Activated CD4-positive, alpha-beta T cell treated with anti-CD3 and anti-CD28 coated beads for 36 hours (primary cell): Measurements from ENCODE around the gene CACNB1. TPM values are rescaled to one million over a fixed set of nuclear protein-coding genes. Genes with fewer than 3 reads are reported as not detected.
"Not testable (repeated sequence)": the region's sequence is repeated elsewhere in the genome, so short reads cannot be mapped to it uniquely, and the experiment has no call there.

Experiments used
- ATAC-seq: fragments of 200-7000 bp; cut with Tn5 transposase; one replicate; pipeline ENCODE4 v1.10.0; 2021; ENCODE audit warnings: mild to moderate bottlenecking, moderate library complexity
- CTCF ChIA-PET: fragments of 350-600 bp; sonication (Branson Sonifier 250); formaldehyde crosslinking; loops from one replicate; lab custom pipeline; 2021; ENCODE audit warnings: antibody characterized with exemption; lab: Charles Lee
- POLR2A ChIA-PET: fragments of 350-600 bp; sonication (Branson Sonifier 250); formaldehyde crosslinking; loops from one replicate; lab custom pipeline; 2021; ENCODE audit warnings: antibody characterized with exemption, inconsistent platforms; lab: Charles Lee
- DNase-seq: peaks from one replicate; pipeline ENCODE4 v3.0.0-alpha.2; 2020
- H3K27ac Mint-ChIP-seq: one replicate; pipeline ENCODE4 v1.8.0; 2021; ENCODE audit warnings: mixed read lengths
- H3K27me3 Mint-ChIP-seq: one replicate; pipeline ENCODE4 v1.8.0; 2021; ENCODE audit warnings: mixed read lengths
- H3K36me3 Mint-ChIP-seq: one replicate; pipeline ENCODE4 v1.8.0; 2021; ENCODE audit warnings: low read depth, mixed read lengths
- H3K4me1 Mint-ChIP-seq: one replicate; pipeline ENCODE4 v1.8.0; 2021; ENCODE audit warnings: mixed read lengths
- H3K4me3 Mint-ChIP-seq: one replicate; pipeline ENCODE4 v1.8.0; 2021; ENCODE audit warnings: mild to moderate bottlenecking, moderate library complexity, mixed read lengths
- H3K9me3 Mint-ChIP-seq: one replicate; pipeline ENCODE4 v1.8.0; 2021; ENCODE audit warnings: low read depth, mixed read lengths
- intact Hi-C, 2 experiments: fragments of 100-400 bp; cut with DNase I in 1 of 2; cut with micrococcal nuclease in 1 of 2; formaldehyde crosslinking; loops; one replicate each; pipeline versions ENCODE4 v1.14.2 to v1.15.1; 2022 to 2024; cut with DNase I, micrococcal nuclease
- total RNA-seq, 2 experiments: library from RNA; stranded (reverse); gene quantifications; one replicate each; pipeline ENCODE4 v1.2.3, GENCODE V29; 2021

The CACNB1 gene
- total RNA-seq, 2 experiments from 2014 or later = 11.8 to 12.3 TPM

DNA sequence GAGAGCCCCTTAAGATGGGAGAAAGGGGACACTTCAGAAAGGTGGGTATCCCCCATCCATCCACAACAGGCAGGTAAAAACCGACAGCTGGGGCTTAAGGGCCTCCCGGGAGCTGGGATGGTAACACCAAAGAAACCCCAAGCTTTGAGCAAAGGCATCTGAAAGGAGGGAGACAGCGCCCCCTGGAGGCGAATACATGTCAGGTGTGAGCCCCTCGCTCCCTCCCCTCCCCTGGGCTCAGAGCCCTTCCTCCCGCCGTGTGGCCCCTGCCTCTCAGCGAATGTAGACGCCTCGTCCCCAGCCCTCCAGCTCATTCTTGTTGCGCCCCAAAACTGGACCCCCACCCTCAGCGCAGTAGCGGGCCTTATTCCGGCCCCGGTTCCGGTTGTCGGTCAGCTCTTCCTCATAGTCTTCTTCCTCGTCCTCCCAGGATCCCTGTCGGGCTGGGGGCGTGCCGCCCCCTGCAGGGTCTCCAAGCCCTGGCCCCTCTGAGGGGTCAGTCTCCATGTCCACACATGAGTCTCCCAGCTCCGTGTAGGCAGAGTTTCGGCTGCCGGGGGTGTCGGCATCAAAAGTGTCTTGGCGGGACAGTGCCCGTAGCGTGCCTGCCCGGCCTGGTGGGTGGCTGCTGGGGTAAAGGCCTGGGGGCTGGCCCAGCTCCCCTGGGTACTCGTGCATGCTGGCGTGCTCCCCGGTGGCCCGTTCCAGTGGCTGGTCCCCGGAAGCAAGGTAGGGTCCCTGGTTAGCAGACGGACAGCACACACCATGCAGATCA lies 22.4 kb downstream of the CACNB1 start:
- Mint-ChIP-seq H3K4me1 (peaks cover 9% of the 10 kb centered on the region), H3K27me3 (no peaks in the 10 kb centered on the region), H3K36me3 (peaks cover 10% of the 10 kb centered on the region), H3K27ac (no peak overlapping the region), H3K9me3 (no peaks in the 10 kb centered on the region), H3K4me3 (no peak overlapping the region)
- ChIA-PET POLR2A (interaction anchor here (0.6 to 2.1 kb wide), 4 partner anchors 17 to 88 kb away, joined by 3 to 4 read pairs (median 4); partner anchors contain the start of genes PLXDC1 and RPL19), CTCF (interaction anchor here (0.6 to 5.7 kb wide), 34 partner anchors 8 to 441 kb away, joined by 3 to 76 read pairs (median 4); partner anchors contain the start of gene ARL5C)
- DNase-seq (peak; percentile 87), ATAC-seq (peak; percentile 88)
- intact Hi-C loops = loop anchor here in 1 of 2 experiments (1.0 kb wide), 2 partner anchors 10 to 192 kb away; no protein-coding TSS in a partner anchor

DNA sequence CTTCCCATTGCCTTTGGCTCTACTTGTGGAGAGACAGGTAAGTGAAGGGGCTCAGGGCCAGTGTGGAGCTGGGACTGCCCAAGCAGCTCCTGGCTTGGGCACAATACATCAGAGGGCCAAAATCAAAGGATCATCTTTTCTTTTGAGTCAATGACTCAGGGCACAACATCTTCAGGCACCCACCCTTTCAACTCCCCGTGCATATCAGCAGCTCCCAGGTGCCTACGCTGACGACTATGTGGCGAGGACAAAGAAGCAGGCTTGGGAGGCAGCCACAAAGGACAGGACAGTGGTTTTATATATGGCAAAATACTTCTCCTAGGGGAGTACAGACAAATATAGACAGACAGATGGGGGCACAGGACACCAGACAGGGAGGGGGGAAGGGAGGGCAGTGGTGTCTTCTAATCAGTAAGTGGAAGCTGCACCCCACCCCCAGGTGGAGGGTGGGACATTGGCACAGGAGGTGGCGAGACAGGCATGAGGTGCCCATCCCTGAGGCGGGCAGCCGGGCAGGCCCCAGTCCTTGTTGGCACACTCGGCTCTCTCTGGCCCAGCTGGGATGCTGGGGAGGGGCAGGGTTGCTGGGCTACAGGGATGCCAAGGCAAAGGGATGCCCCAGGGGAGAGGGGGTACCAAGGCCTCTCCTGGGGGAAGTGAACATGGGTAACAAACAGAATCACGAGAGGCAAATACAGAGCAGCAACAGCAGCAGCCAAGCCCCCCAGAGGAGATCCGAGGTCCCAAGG lies 23.8 kb downstream of the CACNB1 start:
- CTCF ChIA-PET = interaction anchor here (0.7 to 5.7 kb wide), 20 partner anchors 9 to 237 kb away, joined by 3 to 76 read pairs (median 3); partner anchors contain the start of genes ARL5C and RPL19

DNA sequence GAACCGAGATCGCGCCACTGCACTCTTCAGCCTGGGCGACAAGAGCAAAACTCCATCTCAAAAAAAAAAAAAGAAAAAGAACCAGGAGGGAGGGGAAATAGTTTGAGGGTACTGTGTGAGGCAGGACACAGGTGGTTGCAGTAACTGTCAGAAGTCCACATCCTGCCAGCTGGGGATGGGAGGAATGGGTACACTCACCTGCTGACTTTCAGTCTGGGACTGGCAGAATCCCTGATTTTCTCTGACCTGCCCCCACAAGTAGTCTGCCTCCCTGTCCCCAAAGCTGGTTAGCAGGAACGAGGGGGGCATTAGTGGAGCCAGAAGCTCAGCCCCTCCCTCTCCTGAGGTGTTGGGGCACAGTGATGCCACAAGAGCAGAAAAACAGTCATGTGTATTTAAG lies 24.4 kb downstream of the CACNB1 start:
- POLR2A ChIA-PET = interaction anchor here (2.1 kb wide), 1 partner anchor 21 kb away, joined by 4 read pairs; the partner anchor contains the start of gene PLXDC1
- Mint-ChIP-seq H3K27ac (no peak overlapping the region), H3K4me1 (peaks cover 9% of the 10 kb centered on the region), H3K9me3 (no peaks in the 10 kb centered on the region), H3K27me3 (peaks cover 2% of the 10 kb centered on the region), H3K36me3 (peaks cover 10% of the 10 kb centered on the region), H3K4me3 (no peak overlapping the region)
- ATAC-seq = no peak
- intact Hi-C loops = no loop called here
- DNase-seq = no peak
- CTCF ChIA-PET = interaction anchor here (0.7 to 5.7 kb wide), 10 partner anchors 8 to 234 kb away, joined by 3 to 76 read pairs (median 4); partner anchors contain the start of genes ARL5C and RPL19

More for the DNA sequence above, 23.8 kb downstream of the CACNB1 start:
- ATAC-seq (no peak), DNase-seq (no peak)
- H3K4me1 Mint-ChIP-seq = peaks cover 9% of the 10 kb centered on the region
- H3K36me3 Mint-ChIP-seq = peaks cover 10% of the 10 kb centered on the region
- no peak overlapping the region for H3K4me3 Mint-ChIP-seq
- intact Hi-C loops = no loop called here
- no peaks in the 10 kb centered on the region for H3K27me3 Mint-ChIP-seq
- H3K27ac Mint-ChIP-seq = no peak overlapping the region
- H3K9me3 Mint-ChIP-seq = no peaks in the 10 kb centered on the region
- POLR2A ChIA-PET = interaction anchor here (2.1 kb wide), 1 partner anchor 22 kb away, joined by 4 read pairs; the partner anchor contains the start of gene PLXDC1

DNA sequence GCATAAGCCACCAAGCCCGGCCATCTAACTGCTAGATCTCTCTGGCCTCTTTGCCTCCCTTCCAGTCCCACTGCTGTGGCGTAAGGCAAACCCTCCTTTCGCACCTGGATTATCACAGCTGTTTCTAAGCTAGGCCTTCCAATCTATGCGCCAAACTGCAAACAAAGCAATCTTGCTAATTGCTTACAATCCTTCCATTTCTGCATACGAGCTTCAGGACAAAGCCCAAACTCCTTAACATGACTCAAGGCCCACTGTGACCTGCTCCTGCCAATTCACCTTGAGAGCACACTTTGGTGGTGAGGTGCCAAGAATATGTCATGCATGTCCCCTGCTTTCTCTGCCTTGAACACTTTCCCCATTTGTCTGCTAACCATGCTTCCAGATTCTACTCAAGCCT lies 25.5 kb downstream of the CACNB1 start:
- no peaks in the 10 kb centered on the region for H3K36me3 Mint-ChIP-seq
- H3K4me1 Mint-ChIP-seq = peaks cover 16% of the 10 kb centered on the region
- ATAC-seq (no peak), DNase-seq (no peak)
- ChIA-PET CTCF (interaction anchor here (0.7 to 4.5 kb wide), 6 partner anchors 12 to 332 kb away, joined by 3 to 49 read pairs (median 4); no protein-coding TSS in a partner anchor), POLR2A (interaction anchor here (0.9 kb wide), 1 partner anchor 23 kb away, joined by 3 read pairs; no protein-coding TSS in a partner anchor)
- no peak overlapping the region for H3K4me3 Mint-ChIP-seq
- intact Hi-C loops = no loop called here
- H3K9me3 Mint-ChIP-seq = no peaks in the 10 kb centered on the region
- H3K27me3 Mint-ChIP-seq = peaks cover 6% of the 10 kb centered on the region
- H3K27ac Mint-ChIP-seq = no peak overlapping the region

DNA sequence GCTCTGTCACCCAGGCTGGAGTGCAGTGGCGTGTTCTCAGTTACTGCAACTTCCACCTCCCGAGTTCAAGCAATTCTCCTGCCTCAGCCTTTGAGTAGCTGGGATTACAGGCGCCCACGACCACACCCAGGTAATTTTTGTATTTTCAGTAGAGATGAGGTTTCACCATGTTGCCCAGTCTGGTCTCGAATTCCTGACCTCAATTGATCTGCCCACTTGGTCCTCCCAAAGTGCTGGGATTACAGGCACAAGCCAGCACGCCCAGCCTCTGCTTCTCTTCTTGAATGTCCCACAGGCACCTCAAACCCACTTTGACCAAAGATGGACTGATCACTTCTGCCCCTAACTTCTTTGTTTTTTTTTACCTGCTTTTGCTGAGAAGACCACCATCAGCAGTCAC lies 26.9 kb downstream of the CACNB1 start:
- H3K4me3 Mint-ChIP-seq = no peak overlapping the region
- no peak for DNase-seq
- no peak overlapping the region for H3K27ac Mint-ChIP-seq
- no peaks in the 10 kb centered on the region for H3K9me3 Mint-ChIP-seq
- H3K4me1 Mint-ChIP-seq = peaks cover 20% of the 10 kb centered on the region
- H3K36me3 Mint-ChIP-seq = no peaks in the 10 kb centered on the region
- POLR2A ChIA-PET = interaction anchor here (0.6 kb wide), 1 partner anchor 36 kb away, joined by 3 read pairs; no protein-coding TSS in a partner anchor
- peaks cover 18% of the 10 kb centered on the region for H3K27me3 Mint-ChIP-seq
- CTCF ChIA-PET = interaction anchor here (0.6 to 1.6 kb wide), 3 partner anchors 67 to 479 kb away, joined by 3 to 4 read pairs (median 4); no protein-coding TSS in a partner anchor
- intact Hi-C loops = no loop called here
- ATAC-seq = no peak

DNA sequence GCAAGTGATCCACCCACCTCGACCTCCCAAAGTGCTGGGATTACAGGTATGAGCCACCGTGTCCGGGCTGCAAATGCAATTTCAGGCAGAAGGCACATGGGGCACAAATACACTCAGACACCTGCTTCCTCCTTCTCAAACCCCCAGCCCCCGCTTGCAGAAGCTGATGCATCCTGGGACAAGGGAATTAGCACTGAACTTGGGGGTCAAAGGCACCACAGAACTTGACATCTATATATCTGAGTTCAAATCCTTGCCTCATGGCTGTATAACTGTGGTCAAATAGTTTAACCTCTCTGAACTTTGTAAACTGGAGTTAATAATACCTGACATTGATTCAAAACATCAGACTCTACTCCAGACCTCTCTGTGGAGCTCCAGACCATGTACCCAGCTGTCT lies 27.4 kb downstream of the CACNB1 start:
- Mint-ChIP-seq H3K4me3 (no peak overlapping the region), H3K9me3 (no peaks in the 10 kb centered on the region), H3K4me1 (peaks cover 19% of the 10 kb centered on the region), H3K36me3 (no peaks in the 10 kb centered on the region), H3K27me3 (peaks cover 18% of the 10 kb centered on the region), H3K27ac (no peak overlapping the region)
- DNase-seq (no peak), ATAC-seq (no peak)
- ChIA-PET CTCF (interaction anchor here (0.6 to 1.6 kb wide), 3 partner anchors 68 to 478 kb away, joined by 3 to 4 read pairs (median 4); no protein-coding TSS in a partner anchor), POLR2A (interaction anchor here (0.6 kb wide), 1 partner anchor 30 kb away, joined by 3 read pairs; the partner anchor contains the start of gene RPL19)
- intact Hi-C loops = no loop called here

DNA sequence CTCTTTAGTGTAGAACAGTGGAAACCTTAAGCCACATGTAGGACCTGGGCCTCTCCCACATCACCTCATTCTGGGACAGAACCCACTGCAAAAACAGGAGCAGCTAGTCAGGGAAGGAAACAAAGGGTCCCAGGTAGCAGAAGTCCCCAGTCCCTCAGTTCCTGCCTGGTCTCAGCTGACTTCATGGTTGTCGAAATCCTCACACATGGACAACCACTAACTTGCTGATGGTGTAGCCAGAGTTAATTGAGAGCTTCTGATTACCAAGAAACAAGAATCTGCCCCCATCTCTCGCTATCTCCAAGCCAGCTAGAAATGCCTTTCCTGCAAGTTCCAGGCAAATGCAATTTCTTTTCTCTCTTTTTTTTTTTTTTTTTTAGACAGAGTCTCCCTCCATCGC lies 28.0 kb downstream of the CACNB1 start:
- Mint-ChIP-seq H3K27ac (no peak overlapping the region), H3K27me3 (peaks cover 23% of the 10 kb centered on the region), H3K36me3 (no peaks in the 10 kb centered on the region), H3K4me1 (peaks cover 23% of the 10 kb centered on the region), H3K4me3 (no peak overlapping the region), H3K9me3 (no peaks in the 10 kb centered on the region)
- DNase-seq = no peak
- POLR2A ChIA-PET = interaction anchor here (0.6 kb wide), 2 partner anchors 30 to 881 kb away, joined by 3 to 4 read pairs; partner anchors contain the start of gene RPL19
- no peak for ATAC-seq
- intact Hi-C loops = loop anchor here in 1 of 2 experiments (5.0 kb wide), 1 partner anchor 68 kb away; no protein-coding TSS in a partner anchor
- CTCF ChIA-PET = interaction anchor here (1.6 kb wide), 1 partner anchor 68 kb away, joined by 4 read pairs; no protein-coding TSS in a partner anchor

DNA sequence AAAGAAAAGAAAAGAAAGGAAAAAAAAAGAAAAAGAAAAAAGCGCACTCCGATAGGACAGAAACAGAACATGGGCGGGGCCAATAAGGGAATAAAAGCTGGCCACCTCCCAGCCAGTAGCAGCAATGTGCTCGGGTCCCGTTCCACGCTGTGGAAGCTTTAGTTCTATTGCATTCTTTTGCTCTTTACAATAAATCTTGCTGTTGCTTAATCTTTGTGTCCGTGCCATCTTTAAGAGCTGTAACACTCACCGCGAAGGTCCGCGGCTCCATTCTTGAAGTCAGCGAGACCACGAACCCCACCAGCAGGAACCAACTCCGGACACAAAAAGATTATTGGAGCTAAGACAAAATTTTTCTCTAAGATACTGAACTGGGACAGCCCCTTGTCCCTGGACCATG lies 28.4 kb downstream of the CACNB1 start:
- POLR2A ChIA-PET = interaction anchor here (0.6 kb wide), 2 partner anchors 23 to 882 kb away, joined by 3 to 4 read pairs; no protein-coding TSS in a partner anchor
- peaks cover 26% of the 10 kb centered on the region for H3K4me1 Mint-ChIP-seq

DNA sequence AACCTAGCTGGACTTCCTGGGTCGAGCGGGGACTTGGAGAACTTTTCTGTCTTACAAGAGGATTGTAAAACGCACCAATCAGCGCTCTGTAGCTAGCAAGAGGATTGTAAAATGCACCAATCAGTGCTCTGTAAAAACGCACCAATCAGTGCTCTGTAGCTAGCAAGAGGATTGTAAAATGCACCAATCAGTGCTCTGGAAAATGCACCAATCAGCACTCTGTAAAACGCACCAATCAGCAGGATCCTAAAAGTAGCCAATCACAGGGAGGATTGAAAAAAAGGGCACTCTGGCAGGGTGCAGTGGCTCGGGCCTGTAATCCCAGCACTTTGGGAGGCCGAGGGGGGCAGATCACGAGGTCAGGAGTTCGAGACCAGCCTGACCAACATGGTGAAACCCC lies 29.0 kb downstream of the CACNB1 start:
- H3K36me3 Mint-ChIP-seq, DNase-seq, ATAC-seq, H3K27ac Mint-ChIP-seq, H3K4me3 Mint-ChIP-seq, H3K9me3 Mint-ChIP-seq: not testable (repeated sequence)
- Mint-ChIP-seq H3K4me1 (peaks cover 28% of the 10 kb centered on the region), H3K27me3 (peaks cover 24% of the 10 kb centered on the region)
- ChIA-PET POLR2A (interaction anchor here (0.6 kb wide), 1 partner anchor 23 kb away, joined by 3 read pairs; no protein-coding TSS in a partner anchor), CTCF (interaction anchor here (0.6 to 2.1 kb wide), 4 partner anchors 15 to 126 kb away, joined by 3 to 11 read pairs (median 4); partner anchors contain the start of gene RPL19)
- intact Hi-C loops = loop anchor here in 1 of 2 experiments (5.0 kb wide), 1 partner anchor 69 kb away; no protein-coding TSS in a partner anchor

More for the DNA sequence above, 28.4 kb downstream of the CACNB1 start:
- Mint-ChIP-seq H3K36me3 (no peaks in the 10 kb centered on the region), H3K4me3 (no peak overlapping the region), H3K9me3 (no peaks in the 10 kb centered on the region), H3K27ac (no peak overlapping the region), H3K27me3 (peaks cover 24% of the 10 kb centered on the region)
- intact Hi-C loops = loop anchor here in 1 of 2 experiments (5.0 kb wide), 1 partner anchor 68 kb away; no protein-coding TSS in a partner anchor
- CTCF ChIA-PET = interaction anchor here (0.9 to 1.6 kb wide), 2 partner anchors 31 to 69 kb away, joined by 3 to 4 read pairs; partner anchors contain the start of gene RPL19
- no peak for ATAC-seq
- no peak for DNase-seq

DNA sequence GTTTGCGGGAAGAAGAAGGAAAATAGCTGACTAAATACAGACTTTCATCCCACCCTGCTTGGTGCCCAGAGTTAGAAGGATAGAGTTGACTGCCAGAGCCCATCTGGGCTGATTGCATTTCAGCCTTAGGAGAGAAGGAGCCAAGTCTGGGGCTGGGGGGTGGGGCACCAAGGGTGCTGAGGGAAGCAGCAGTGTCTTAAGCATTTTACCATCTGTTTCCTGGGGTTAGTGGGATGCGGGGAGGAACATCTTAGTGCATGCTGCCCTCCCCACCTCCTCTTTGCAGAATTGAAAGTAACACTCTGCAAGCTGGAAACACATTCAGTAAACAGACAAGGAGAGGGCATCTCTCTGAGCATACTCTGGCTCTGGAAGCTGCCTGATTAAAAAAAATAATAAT lies 30.0 kb downstream of the CACNB1 start:
- Mint-ChIP-seq H3K4me3 (no peak overlapping the region), H3K4me1 (peaks cover 24% of the 10 kb centered on the region), H3K27me3 (peaks cover 24% of the 10 kb centered on the region), H3K36me3 (no peaks in the 10 kb centered on the region), H3K27ac (no peak overlapping the region), H3K9me3 (no peaks in the 10 kb centered on the region)
- ChIA-PET POLR2A (interaction anchor here (2.6 kb wide), 1 partner anchor 14 kb away, joined by 9 read pairs; no protein-coding TSS in a partner anchor), CTCF (interaction anchor here (1.1 to 3.8 kb wide), 9 partner anchors 14 to 290 kb away, joined by 3 to 49 read pairs (median 3); no protein-coding TSS in a partner anchor)
- no peak for ATAC-seq
- no peak for DNase-seq
- intact Hi-C loops = loop anchor here in 1 of 2 experiments (5.0 kb wide), 1 partner anchor 70 kb away; no protein-coding TSS in a partner anchor
